ENCODE measurements around the gene FZD1. TPM values are rescaled to one million over a fixed set of nuclear protein-coding genes. Genes with fewer than 3 reads are reported as not detected.

FZD1 gene
- total RNA-seq, 1 experiment from 2014 or later: 3.7 TPM

GRCh38 chr7:91297939-91298338 is 33.7 kb downstream of the FZD1 start:
- CTCF ChIA-PET: no interaction called here
- no peak overlapping the region for H3K9ac ChIP-seq (ENCODE audit: low read length)

More at GRCh38 chr7:91297939-91298338, 33.7 kb downstream of the FZD1 start:
- DNase-seq (ENCODE audit: low read depth, low spot score) (no peak), ATAC-seq (no peak)
- intact Hi-C loops (cut with micrococcal nuclease): no loop called here
- TF ChIP-seq ZFX (IDR thresholded peaks at IDR 0.05) (no peak), EZH2 (IDR thresholded peaks at IDR 0.05) (no peak), CTCF (IDR thresholded peaks at IDR 0.05 in 2 of 3, conservative IDR thresholded peaks at IDR 0.05 in 1 of 3; ENCODE audit: borderline replicate concordance in 1 of 3, insufficient read depth in 1 of 3, low read depth in 2 of 3, low read length in 2 of 3) (no peak), JUND (IDR thresholded peaks at IDR 0.05) (no peak), EZH2phosphoT487 (IDR thresholded peaks at IDR 0.05; ENCODE audit: borderline replicate concordance) (no peak), REST (IDR thresholded peaks at IDR 0.05; ENCODE audit: low read depth) (no peak), TCF7L2 (IDR thresholded peaks at IDR 0.05; ENCODE audit: borderline replicate concordance, extremely low read depth, insufficient read depth, insufficient read length) (no peak)
- TF ChIP-seq, protein P1, sequence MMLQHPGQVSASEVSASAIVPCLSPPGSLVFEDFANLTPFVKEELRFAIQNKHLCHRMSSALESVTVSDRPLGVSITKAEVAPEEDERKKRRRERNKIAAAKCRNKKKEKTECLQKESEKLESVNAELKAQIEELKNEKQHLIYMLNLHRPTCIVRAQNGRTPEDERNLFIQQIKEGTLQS (IDR thresholded peaks at IDR 0.05): no peak
- Histone ChIP-seq H3K4me1 (ENCODE audit: control insufficient read depth in 1 of 2, insufficient read depth in 2 of 2, low read length in 2 of 2) (no peaks in the 10 kb centered on the region), H3K27ac (ENCODE audit: low read depth, low read length) (no peak overlapping the region), H3K79me2 (ENCODE audit: insufficient read depth, low read length) (no peaks in the 10 kb centered on the region), H2AFZ (ENCODE audit: low read depth, low read length, poor library complexity, severe bottlenecking) (no peak overlapping the region), H3K9me2 (ENCODE audit: insufficient read depth) (no peaks in the 10 kb centered on the region), H3K27me3 (ENCODE audit: insufficient read depth, low read length) (peaks cover 45% of the 10 kb centered on the region; the same call in 1 of the 2 replicates), H3K4me2 (ENCODE audit: low read length) (no peak overlapping the region), H3K9me3 (ENCODE audit: control insufficient read depth in 1 of 2, insufficient read depth in 1 of 2, low read depth in 1 of 2, low read length in 2 of 2) (no peaks in the 10 kb centered on the region), H3K36me3 (ENCODE audit: control insufficient read depth in 1 of 2, insufficient read depth in 2 of 2, low read length in 2 of 2) (no peaks in the 10 kb centered on the region), H3K4me3 (replicated peaks in 1 of 2; ENCODE audit: low read depth in 1 of 2, low read length in 2 of 2) (no peak overlapping the region), H4K20me1 (ENCODE audit: insufficient read depth) (no peaks in the 10 kb centered on the region)
- ChIA-PET RAD21 (ENCODE audit: low non-redundant PET in 1 of 2, low total read pairs in 2 of 2, uncharacterized antibody in 2 of 2, unreplicated experiment in 2 of 2) (no interaction called here), POLR2A (no interaction called here)
- no TSS peak for BruUV-seq (replicated peaks)
